NT2/D1 (cell line): Measurements from ENCODE around the gene SIL1.

Experiments
- SUZ12 ChIP-seq: IDR thresholded peaks from 2 replicates; pipeline ENCODE4 v1.6.1; 2011; ENCODE audit not compliant: insufficient read length, insufficient read depth; ENCODE audit errors: extremely low read depth
- YY1 ChIP-seq: IDR thresholded peaks from 2 replicates; pipeline ENCODE4 v1.6.1; 2011; ENCODE audit not compliant: insufficient read length, insufficient read depth
- ZNF274 ChIP-seq: IDR thresholded peaks from 2 replicates; pipeline ENCODE4 v1.6.1; 2011; ENCODE audit warnings: mild to moderate bottlenecking, low read depth, low read length

GRCh38 chr5:139194486-139194885, 3.7 kb downstream of the SIL1 start:
- no peak for TF ChIP-seq ZNF274
- no peak for TF ChIP-seq YY1
- TF ChIP-seq SUZ12: no peak
